PC-9 (cell line): Measurements from ENCODE around the gene RAB30.

Experiments used
- EZH2 ChIP-seq: fragments of 200-600 bp; sonication (generic); IDR thresholded peaks from 2 replicates; pipeline ENCODE4 v1.8.0; 2017; ENCODE audit warnings: antibody characterized with exemption, low read depth
- TF ChIP-seq, protein P1 (sequence below): fragments of 200-600 bp; sonication (generic); conservative IDR thresholded peaks from 2 replicates; pipeline ENCODE4 v1.6.1; 2017; ENCODE audit warnings: mixed run types, antibody characterized with exemption, mild to moderate bottlenecking, moderate library complexity

DNA sequence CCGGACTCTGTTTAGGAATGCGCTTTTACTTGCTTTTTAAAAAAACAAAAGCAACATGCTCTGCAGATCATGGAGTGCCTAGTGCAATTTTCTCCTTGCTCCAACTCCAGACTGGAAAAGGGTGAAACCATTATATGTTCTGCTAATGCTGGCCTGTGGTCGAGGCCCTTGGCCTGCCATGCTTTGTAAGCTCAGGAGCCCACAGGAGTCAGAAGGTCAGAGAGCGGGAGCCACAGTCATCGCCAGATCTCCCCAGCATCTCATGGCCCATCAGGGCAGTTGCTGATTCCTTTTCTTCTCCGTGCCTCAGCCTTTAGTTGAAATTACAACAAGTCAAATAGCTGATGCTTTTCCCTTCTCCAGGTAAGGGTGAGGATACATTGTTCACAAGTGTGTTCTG is 89.8 kb downstream of the RAB30 start:
- TF ChIP-seq, protein P1, sequence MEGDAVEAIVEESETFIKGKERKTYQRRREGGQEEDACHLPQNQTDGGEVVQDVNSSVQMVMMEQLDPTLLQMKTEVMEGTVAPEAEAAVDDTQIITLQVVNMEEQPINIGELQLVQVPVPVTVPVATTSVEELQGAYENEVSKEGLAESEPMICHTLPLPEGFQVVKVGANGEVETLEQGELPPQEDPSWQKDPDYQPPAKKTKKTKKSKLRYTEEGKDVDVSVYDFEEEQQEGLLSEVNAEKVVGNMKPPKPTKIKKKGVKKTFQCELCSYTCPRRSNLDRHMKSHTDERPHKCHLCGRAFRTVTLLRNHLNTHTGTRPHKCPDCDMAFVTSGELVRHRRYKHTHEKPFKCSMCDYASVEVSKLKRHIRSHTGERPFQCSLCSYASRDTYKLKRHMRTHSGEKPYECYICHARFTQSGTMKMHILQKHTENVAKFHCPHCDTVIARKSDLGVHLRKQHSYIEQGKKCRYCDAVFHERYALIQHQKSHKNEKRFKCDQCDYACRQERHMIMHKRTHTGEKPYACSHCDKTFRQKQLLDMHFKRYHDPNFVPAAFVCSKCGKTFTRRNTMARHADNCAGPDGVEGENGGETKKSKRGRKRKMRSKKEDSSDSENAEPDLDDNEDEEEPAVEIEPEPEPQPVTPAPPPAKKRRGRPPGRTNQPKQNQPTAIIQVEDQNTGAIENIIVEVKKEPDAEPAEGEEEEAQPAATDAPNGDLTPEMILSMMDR = no peak
- TF ChIP-seq EZH2 = no peak
